Activated CD8-positive, alpha-beta memory T cell treated with anti-CD3 and anti-CD28 coated beads, Interleukin-2, amount 50 U/mL, for 4 hours (primary cell): Measurements from ENCODE around the gene CXCL10.
"Not testable (repeated sequence)": the region's sequence is repeated elsewhere in the genome, so short reads cannot be mapped to it uniquely, and the experiment has no call there.

ENCODE experiments used
- DNase-seq: peaks from one replicate; pipeline ENCODE4 v3.0.0-alpha.2; 2020

Gene CXCL10

DNA sequence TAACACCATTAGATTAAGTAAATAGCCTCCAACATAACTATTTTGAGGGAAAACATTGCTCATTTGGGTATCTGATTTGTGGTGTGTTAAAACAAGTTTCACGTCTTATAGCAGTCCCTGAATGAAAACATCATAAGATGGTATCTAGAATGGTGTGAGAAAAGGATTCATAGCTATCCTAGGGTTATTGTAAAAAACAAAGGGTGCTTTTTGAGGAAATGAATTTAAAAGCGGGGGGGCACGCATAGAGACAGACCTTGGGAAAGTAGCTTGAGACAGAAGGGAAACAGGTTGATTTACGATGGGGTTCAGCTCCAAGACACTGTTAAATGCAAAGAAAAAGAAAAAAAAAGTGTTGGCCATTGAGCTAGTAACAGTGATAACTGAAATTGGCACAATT, 768 bp upstream of the CXCL10 start:
- DNase-seq: no peak

DNA sequence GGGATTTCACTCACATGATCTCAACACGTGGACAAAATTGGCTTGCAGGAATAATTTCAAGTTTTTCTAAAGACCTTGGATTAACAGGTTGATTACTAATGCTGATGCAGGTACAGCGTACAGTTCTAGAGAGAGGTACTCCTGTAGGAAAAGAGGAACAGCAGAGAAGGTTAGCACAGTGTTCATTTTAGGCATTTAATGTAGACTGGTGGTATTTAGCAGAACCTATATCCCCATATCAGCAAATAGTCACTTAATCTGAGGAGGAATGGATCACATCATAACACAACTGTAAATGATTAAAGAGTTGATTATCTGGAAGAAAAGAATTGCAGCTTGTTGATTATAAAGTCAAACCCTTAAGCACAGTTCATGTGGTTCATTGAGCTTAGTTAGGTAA, 620 bp downstream of the CXCL10 start:
- DNase-seq: no peak

DNA sequence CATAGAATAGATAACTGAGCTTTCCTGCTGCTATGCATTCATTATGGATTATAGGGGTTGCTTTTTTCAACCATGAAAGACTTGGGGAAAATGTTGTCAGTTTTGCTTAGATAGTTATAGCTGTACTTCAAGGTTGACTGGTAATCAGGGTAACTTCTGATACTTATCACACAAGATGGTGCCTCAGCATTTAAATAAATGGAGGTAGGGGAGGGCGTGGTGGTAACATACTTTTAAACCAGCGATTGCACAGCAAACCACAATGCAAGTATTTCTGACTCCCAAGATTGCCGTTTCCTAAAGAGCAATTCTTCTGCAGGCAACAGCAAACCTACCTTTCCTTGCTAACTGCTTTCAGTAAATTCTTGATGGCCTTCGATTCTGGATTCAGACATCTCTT, 1.3 kb downstream of the CXCL10 start:
- DNase-seq: no peak

DNA sequence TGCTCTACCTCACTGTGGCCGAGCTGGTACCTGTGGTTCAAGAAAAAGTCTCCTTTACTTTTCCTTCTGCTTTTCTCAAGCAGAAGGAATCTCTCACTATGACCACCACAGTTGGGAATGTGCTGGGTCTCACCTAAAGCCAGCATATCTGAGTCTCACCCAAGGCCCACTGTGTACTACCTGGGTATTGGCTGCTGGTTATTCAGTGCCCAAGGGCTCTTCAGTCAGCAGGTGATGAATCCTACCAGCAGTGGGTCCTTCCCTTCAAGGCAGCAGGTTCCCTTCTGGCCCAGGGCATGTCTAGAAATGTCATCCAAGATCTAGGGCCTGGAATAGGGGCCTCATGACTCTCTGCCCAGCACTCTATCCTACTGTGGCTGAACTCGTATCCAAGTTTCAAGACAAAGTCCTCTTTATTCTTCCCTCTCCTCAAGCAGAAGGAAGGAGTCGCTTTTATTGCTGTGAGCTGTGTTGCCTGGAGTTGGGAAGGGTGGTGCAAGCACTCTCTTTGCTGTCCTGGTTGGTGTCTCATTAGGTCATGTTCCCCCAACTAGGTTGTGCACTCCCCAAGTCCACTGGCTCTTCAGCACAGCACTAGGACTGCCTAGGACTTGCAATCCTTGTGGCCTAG, 6.1 kb downstream of the CXCL10 start:
- DNase-seq: no peak

DNA sequence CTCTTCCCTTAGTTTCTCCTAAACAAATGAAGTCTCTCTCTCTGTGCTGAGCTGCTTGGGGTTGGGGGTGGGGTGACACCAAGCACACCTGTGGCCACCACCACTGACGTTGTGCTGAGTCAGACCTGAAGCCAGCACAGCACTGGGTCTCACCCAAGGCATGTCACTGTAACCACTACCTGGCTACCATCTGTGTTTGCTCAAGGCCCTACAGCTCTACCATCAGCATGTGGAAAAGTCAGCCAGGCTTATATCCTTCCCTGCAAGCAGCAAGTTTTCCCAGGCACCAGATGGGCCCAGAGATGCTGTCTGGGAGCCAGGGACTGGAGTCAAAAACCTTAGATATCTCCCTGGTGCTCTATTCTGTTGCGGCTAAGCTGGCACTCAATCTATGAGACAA, 6.9 kb downstream of the CXCL10 start:
- DNase-seq: no peak

DNA sequence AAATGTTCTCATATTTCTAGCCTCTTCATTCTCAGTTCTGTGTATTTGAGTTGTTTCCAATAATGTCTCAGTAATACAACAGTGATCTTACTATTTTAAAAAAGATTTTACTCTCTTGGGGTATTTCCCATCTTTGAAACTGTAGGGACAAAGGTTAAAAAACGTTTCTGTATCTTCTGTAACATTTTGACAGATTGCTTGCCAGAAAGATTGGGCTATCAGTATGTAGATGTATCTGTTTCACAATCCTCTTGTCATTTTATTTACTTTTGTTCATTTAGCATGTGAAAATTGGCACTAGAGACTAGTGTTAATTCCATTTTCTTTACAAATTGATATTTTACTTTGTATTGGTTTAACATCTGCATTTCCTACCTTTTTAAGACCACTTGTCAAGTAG, 9.8 kb downstream of the CXCL10 start:
- DNase-seq: no peak

DNA sequence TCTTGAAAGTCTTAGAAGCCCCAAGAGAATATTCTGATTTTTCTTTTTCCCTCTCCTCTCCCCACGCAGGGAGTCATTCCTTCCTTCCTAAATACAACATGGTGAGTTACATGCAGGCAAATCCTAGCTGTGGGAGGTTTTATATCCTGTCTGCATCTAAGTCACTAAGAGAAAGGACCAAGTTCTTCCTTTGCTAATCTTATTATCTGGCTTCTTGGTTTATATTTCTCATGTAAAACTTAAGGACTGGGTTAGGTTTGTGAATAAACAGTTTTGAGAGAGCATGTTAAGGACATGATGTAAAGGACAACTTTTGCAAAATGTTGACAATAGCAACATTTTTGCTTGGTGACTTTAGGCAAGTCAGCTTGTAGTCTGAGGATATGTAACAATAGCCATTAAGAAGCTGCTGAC, 10.9 kb downstream of the CXCL10 start:
- DNase-seq: no peak

DNA sequence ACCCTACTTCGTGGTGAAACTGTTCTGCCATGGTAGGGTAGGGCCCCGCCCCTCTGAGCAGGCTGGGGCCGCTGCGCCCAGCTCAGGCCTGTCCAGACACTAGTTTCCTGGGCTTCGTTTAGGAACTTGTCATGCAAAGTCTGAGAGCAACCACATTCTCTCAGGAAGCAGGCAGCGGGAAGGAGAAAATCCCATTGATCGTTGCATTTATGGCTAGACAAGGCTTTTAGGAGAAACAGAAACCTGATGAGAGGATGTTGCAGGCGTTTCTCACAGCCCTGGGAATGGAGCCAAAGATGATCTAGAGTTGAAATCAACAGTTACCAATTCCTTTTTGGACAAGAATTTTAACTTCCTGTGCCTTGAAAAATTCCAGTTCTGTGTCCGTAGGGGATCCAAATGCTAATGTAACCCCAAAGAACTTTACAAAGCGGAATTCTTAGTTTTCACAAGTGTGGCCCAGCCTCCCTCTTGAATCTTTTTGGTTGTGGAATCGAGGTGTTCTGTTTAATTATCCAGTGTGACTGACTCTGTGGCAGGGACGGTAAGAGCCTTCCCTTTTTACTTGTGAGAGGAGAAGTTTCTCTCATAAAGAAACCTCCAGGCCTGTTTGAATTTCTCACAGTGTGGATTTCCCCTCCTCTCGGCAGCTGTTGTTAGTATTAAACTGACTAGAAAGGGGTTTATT, 11.5 kb downstream of the CXCL10 start:
- no peak for DNase-seq

DNA sequence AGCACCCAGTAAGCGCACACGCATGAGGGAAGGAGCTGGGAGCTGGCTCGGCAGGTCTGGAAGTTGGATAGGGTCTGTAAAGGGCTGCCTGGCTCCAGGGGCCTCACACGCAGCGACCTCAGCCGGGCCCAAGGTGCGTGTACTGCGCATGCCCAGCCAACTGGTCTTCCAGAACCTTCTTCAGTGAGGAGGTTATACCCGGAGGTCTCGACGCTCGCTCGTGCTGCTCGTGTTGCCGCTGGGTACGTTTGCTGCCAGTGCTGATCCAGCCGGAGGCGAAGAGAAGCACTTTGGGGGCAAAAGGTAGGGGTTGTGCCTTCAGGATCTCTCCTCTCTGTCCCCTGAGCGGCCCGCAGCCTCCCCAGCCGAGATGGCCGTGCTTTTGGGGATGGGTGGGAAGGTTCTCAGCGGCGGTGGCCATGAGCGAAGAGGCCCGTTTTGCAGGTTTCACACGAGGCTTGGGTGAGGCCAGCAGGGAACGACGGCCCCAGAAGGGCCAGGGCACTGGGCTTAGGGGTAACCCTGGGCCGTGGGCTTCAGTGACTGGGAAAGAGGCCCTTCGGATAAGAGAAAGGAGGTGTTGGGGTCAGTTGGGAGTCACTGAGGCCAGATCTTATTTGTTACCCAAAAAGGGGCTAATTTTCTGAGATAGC, 12.2 kb downstream of the CXCL10 start:
- DNase-seq: no peak

DNA sequence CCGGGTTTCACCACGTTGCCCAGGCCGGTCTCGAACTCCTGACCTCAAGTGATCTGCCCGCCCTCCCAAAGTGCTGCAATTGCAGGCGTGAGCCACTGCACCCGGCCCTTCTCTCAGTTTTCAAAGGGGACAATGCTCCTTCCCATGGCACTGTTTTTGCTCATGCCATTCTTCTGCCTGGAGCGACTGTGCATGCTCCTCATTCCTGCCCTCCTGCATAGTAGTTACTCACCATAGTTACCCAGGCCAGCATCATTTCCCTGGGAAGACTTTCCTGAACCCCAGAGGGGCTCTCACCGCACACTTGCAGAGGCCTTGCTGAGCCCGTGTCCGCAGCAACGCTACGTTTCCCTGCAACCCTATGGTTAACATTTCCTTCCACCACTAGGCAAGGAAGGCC, 12.7 kb downstream of the CXCL10 start:
- no peak for DNase-seq

DNA sequence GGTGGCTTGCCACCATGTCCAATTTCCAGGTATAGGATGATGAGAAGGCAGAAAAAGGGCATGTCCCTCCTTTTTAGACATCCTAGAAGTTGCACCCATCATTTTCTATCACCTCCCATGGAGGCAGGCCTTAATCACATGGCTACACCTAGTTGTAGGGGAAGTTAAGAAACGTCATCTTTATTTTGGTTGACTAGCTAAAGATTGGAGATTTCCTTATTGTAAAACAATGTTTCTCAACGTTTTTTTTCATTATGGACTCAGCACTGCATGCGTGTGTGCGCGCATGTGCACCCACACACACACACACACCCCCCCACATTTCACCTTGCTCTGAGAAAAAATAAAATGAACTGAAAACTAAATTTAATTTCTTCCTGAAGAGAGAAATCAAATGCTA, 14.0 kb downstream of the CXCL10 start:
- DNase-seq: no peak

DNA sequence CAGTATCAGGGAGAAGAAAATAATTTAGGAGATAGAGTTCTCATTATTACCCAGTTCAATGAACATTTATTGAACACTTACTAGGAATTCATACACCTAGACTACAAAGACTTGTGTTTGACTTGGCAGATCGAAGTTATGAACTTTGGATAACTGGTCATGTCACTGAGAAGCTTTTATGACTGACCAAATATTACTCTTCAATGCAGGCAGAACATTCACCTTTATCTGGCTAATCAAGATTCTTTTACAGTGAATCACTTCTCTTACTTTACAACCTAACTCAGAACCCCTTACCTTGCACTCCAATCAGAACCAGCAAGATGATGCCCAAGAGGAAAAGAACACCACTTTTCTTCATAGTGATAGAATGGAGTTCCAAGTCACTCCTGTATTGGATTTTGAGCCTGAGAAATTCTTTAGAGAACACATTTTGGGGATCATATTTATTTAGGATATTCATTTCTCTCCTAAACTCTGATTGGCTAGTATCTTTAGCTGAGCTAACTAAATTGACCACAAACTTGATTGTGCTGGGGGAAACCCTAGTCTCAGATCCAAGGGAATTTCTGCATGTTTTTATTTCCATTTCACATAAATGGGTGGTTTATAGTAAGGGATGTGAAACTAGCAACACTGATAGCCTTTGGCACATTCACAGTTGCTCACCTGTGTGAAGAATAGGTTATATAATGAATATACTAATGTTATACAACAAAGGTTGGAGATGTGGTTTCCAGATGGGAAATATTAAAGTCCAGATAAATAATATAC, 16.0 kb downstream of the CXCL10 start, which contains the start of gene CXCL9:
CXCL9 (minus strand) TSS at position 421 of the 774 bp plus-strand sequence; CDS start at position 361, 60 bp downstream.
- DNase-seq: no peak

DNA sequence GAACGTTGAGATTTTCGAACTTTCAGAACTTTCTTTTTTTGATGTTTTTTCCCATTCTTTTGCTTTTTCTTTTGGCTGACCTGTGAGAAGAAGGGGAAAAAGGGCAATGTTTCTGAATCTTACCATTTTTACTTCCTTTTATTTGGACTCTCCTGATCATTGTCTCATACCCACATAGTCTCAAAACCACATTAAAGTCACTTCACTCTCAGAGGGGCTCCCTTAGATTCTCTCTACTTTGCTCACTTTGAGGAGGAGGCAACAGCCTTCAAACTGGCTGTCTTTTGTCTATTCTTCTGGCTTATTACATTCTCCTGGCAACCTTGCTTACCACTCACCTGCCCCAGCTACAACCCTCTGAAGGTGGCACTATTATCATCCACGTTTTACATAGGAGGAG, 19.7 kb downstream of the CXCL10 start:
- no peak for DNase-seq

DNA sequence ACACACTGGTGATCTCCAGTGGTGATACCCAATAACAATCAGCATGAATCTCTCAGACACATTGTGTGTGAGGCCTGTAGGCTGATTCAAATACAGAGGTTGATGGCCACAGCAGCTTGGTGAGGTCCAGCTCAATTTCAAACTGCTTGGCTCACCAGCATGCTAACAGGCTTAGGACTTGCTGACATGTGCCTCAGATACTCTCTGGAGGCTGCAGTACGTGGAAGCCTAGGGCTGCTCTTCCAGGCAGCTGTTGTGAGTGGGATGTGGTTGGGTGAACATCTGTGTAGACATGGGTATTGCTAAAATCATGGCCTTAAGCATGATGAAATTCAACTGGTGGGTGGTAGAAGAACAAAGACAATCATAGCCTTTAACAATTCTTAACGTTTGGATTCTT, 20.3 kb downstream of the CXCL10 start:
- no peak for DNase-seq

DNA sequence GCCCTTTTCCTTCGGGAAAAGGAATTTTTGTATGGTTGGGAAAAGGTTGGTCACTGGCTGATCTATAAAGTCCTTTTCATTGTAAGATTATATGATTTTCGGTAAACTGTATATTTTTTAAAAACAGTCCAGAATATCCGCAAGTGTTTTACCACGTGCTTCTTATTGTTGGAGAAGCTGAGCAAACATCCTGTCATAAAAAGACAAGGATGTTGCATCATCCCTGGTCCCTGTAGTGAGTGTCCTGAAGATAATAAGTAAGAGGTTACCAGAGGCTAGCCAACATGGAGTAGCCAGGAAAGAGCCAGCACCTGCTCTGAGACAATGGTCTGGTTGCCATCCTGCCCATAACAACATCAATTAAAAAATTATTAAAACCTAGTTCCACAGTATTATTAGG, 21.1 kb downstream of the CXCL10 start:
- DNase-seq: no peak

DNA sequence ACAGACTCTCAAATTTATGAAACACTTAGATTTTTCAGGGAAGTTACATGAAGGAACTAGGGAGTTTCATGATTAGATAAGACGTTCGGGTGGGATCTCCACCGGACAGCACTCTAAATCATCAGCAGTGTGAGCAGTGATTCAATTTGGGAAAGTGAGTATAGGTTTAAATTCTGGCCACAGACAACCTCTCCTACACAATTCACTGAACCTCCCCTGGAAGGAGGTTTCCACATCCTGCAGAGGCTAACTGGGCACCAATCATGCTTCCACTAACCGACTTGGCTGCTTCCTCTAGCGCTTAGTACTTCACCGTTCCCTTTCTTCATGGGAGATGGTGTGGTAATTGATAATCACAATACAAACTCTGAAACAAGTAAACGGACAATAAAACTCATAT, 21.6 kb downstream of the CXCL10 start:
- DNase-seq: no peak

DNA sequence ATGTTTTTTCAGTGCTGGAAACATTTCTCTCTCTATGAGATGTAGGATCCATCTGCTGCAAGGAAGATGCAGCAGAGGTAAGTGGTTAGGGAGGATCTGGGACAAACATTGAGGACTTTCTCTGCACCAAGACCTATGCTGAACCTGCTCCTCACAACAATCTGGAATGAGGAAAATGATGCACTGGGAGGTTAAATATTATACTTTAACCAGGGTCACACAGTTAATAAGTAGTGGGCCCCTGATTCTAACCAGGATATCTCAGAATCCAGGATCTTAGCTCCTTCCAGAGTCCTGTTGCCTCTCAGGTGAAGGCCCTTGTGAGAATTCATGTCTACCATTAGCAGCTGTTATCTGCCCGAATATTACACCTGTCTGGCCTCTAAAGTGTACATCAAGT, 23.0 kb downstream of the CXCL10 start:
- no peak for DNase-seq

DNA sequence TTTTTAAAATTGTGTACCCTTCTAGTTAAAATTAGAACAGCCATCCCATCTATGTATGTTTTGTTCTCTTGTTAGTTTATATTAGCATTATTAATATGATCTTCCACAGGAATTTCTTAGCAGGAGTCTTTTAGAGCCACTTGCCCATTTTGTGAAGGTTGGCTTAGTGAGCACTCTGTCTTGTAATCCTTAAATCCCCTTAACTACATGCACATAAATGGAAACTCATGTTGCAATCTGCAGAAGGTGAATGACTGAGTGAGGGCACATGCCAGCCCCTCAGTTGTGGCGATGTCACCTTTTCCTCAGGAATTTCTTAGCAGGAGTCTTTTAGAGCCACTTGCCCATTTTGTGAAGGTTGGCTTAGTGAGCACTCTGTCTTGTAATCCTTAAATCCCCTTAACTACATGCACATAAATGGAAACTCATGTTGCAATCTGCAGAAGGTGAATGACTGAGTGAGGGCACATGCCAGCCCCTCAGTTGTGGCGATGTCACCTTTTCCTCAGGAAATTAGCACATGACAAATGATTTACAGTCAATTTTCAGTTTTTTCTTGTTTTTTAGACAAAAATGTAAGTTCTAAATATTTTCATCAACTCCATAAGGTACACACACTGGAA, 24.7 kb downstream of the CXCL10 start:
- not testable (repeated sequence) for DNase-seq

DNA sequence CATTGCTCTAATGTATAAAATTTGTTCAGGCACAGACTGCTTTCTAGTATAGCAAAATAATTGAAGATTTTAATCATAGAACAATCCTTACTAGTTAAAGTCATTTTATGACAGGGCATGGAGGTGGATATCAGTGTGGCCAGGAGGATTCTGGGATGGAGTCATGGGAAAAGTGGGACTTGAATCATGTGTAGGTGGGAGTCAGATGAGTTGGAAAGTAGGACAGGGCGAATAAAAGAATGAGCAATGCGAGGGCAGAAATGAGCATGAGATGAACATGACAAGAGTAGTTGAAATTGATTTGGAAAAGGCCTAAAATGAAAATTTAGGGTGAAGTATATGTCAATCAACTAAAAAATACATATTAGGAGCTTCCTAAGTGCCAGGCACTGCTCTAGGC, 25.4 kb downstream of the CXCL10 start:
- DNase-seq: no peak

DNA sequence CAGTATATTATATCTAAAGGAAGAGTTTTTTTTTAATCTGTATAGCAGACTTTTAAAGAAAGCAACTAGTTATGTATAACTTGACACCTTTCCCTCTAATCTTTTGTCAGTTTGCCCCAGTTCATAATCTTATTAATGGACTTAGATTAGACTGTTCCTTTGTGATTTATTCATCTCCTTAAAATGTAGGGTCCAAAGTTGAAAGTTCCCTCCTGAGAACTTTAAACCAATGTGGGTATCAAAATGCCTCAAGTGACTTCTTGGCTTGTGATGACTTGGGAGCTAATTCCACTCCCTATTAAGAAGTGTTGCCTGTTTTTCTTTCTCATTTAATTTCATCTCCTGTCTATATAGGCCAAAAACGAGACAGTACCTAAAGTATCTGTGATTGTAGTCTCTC, 26.2 kb downstream of the CXCL10 start:
- DNase-seq: no peak

DNA sequence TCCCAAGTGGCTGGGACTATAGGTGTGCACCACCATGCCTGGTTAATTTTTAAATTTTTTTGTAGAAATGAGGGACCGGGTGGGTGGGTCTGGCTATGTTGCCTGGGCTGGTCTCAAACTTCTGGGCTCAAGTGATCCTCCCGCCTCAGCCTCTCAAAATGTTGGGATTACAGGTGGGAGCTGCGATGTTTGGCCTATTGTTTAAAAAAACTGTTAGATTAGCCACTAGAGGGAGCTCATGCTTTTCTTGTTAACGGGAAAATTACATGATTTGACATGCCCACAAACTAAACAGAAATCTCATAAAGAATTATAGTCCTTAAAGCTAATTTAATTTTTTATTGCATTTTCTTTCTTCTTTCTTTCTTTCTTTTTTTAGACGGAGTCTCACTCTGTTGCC, 27.6 kb downstream of the CXCL10 start:
- DNase-seq: no peak

DNA sequence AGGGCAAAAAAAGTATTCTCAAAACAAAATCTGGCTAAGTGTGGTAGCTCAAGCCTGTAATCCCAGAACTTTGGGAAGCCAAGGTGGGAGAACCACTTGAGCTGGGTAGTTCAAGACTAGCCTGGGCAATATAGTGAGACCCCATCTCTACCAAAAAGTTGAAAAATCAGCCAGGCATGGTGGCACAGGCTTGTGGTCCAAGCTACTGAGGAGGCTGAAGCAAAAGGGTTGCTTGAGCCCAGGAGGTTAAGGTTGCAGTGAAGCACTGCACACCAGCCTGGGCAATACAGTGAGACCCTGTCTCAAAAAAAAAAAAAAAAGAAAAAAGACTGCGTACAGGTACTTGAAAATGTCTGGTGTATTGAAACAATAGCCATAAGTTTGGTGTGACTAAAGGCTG, 30.8 kb downstream of the CXCL10 start:
- no peak for DNase-seq

DNA sequence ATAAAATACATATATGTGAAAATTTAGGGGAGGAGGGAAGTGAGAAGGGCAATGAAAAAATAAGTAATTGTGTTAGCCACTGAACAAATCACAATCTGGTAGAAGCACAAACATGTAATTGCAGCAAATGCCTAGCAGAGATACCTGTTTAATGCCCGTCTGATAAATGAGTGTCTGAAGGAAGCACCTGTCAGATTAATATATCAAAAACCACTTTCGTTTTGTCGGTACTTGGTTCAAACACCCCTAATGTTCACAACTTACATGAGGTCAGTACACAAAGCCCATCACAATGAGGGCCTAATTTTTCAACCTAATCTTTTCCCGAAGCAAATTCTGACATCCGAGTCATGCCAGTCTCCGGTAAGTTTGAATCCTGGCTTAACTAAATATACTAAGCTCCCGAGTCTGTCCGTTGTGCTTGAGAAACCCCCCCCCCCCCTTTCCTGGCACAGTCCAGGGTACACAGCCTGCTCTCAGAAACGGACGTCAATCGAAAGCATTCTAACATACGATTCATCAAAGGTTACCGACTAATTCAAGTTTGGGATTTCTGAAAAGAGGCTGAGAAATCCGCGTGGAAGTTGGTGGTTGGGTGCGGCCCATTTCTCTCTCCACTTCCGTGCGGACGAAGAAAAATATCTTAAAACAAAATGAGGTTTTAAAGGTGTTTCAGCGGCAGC, 33.3 kb downstream of the CXCL10 start:
- DNase-seq: no peak
